ENCODE results near the gene SLC12A9.
"Not testable (repeated sequence)": the region's sequence is repeated elsewhere in the genome, so short reads cannot be mapped to it uniquely, and the experiment has no call there.

SLC12A9 gene, protein sequence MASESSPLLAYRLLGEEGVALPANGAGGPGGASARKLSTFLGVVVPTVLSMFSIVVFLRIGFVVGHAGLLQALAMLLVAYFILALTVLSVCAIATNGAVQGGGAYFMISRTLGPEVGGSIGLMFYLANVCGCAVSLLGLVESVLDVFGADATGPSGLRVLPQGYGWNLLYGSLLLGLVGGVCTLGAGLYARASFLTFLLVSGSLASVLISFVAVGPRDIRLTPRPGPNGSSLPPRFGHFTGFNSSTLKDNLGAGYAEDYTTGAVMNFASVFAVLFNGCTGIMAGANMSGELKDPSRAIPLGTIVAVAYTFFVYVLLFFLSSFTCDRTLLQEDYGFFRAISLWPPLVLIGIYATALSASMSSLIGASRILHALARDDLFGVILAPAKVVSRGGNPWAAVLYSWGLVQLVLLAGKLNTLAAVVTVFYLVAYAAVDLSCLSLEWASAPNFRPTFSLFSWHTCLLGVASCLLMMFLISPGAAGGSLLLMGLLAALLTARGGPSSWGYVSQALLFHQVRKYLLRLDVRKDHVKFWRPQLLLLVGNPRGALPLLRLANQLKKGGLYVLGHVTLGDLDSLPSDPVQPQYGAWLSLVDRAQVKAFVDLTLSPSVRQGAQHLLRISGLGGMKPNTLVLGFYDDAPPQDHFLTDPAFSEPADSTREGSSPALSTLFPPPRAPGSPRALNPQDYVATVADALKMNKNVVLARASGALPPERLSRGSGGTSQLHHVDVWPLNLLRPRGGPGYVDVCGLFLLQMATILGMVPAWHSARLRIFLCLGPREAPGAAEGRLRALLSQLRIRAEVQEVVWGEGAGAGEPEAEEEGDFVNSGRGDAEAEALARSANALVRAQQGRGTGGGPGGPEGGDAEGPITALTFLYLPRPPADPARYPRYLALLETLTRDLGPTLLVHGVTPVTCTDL

DNA sequence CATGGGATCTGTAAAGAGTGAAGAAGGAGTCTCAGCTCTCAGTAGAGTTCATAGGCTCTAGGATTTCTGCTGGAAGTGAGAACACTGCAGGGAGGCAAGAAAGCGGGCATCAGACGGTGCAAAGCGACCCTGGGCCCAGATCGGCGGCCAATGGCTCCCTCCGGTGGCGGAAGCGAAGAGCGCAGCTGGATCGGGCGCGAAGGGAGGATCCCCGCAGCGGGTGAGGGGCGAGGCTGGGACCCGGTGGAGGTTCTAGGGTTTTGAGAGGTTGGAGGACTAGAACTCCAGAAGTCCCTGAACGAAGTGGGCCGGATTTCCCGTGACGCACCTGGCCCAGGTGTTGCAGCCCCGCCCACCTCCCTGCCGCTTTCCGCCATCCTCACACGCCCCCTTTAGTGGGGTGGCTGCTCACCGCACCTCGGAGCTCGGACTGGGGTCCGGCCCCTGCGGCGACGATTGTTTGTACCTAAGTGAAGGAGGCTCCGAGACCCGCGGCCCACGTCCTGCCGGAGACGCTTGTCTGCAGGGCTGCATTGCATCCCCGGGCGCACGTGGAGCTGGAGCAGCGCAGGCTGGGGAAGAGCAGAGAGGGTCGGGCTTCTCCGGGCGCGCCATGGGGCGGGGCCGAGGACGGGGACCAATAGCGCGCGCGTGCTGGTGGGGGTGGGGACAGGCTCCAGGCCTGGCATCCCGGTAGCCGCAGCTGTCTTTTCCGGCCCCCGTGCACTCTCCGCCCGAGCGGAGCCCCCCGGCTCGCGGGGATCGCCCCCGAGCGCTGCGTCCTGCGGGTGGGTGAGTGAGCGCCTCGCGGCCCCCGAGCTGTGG lies at the start of gene SLC12A9:
TSS of gene SLC12A9 (plus strand) at position 666 of the 825 bp plus-strand sequence. CDS start 1,485 bp downstream, outside the sequence.
- DNase-seq: peak in 55 of 56 donors; percentile 42 to 92 (median 81)

DNA sequence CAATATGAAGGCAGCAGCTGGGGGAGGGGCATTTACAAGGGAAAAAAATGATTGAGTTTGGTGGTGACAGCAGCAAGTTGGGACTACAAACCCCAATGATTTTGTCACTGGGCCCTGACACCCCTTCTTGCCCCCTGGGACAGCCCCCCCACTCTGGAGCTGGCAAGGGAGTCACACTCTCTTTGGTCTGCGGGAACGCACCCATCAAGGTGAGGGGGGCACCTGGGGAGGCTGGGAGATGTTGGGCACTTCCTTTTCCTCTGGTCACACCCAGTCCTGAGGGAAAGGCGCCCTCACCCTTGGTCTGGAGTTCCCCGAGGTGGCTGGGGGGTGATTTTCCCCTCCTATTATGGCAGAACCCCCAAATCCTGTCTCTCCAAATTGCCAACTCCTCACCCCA lies 49.6 kb upstream of the SLC12A9 start:
- no peak for DNase-seq

DNA sequence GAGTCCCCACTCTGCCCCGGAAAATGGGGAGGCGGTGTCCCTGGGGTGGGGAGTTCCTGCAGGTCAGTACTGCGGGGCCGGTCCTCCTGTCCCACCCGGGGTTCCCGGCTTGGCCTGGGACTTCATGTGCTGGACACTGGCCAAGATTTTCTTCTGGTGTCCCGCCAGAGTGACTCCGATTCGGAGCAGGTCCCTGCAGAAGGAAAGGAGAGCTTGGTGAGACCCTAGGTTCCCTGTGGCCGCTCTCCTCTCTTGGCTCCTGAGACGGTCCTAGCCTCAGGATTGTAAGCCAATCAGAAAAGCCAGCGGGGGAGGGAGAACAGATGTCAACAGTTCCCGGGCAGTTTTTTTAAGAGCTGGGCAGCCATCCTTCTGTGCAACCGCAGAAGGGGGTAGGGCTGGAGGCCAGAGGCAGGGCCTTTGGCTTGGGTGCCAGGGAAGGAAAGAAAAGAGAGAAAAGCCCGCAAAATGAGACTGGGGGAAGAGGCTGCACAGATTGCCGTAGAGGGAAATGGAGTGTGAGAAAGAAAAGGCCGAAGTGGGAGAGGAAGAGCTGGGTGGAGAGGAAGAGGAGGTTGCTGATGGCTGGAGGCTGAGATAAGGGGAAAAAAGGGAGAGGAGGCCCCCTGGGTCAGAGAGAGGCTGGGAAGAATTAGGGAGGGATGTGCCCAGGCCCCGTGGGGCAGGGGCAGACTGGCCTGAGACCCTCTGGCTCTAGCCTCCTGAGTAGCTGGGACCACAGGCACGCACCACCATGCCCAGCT lies 48.9 kb upstream of the SLC12A9 start:
- peak in 51 of 56 donors; percentile 3 to 82 (median 42) for DNase-seq

DNA sequence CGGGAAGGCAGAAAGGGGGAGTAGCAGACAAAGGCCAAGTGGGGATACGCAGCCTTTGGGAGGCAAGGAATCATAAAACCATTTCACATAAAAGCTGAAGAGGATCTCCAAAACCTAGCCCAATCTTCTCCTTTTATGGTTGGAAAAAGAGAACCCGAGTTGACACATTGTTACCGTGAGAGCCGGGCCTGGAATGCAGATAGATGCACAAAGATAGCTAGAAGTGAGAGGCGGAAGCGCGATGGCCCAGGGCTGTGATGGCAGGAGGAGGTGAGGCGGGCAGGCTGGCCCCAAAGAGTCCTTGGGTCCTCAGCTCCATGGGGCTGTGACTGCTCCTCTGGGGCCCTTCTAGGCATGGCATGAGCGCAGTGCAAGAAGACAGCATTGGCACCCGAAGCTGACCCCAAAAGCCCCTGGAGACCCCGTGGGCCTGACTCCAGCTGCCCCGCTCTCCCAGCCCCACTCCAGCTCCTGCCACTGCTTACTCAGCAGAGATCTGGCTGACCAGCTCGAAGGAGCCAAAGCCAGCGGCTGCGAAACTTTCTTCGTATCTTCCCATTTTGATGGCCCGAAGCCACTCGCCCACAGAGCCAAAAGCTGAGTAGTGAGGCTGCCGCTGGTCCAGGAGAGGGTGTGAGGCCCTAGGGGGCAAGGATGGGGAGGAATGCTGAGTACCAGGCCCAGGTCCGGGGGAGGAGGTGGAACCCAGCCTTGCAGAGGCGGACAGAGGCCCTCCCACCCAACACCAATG lies 47.7 kb upstream of the SLC12A9 start:
- DNase-seq: no peak

DNA sequence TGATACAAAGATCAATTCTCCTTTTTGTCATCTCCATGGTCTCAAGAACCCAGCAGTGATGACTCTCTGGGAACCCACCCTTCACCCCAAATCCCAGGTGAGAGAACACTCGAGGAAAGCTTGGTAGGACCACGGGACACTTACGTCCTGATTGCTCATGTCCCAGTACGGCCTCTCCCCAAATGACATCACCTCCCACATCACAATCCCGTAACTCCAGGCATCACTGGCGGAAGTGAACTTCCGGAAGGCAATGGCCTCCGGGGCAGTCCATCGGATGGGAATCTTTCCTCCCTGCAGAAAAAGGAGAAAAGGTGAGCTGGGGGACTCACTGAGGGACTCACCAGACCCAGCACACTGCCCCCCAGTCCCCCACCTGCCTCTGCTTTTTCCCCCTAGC lies 46.2 kb upstream of the SLC12A9 start:
- no peak for DNase-seq

DNA sequence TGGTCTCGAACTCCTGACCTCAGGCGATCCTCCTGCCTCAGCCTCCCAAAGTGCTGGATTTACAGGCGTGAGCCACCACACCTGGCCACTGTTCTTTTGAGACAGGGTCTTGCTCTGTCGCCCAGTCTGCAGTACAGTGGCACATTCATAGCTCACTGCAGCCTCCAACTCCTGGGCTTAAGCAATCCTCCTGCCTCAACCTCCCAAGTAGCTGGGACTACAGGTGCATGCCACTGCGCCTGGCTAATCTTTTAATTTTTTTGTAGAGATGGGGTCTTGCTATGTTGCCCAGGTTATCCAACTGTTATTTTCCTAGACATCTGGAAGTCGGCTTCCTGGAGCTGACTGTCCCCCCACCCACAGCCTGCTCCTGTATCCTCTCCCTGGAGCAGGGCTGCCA lies 45.6 kb upstream of the SLC12A9 start:
- DNase-seq: not testable (repeated sequence)

DNA sequence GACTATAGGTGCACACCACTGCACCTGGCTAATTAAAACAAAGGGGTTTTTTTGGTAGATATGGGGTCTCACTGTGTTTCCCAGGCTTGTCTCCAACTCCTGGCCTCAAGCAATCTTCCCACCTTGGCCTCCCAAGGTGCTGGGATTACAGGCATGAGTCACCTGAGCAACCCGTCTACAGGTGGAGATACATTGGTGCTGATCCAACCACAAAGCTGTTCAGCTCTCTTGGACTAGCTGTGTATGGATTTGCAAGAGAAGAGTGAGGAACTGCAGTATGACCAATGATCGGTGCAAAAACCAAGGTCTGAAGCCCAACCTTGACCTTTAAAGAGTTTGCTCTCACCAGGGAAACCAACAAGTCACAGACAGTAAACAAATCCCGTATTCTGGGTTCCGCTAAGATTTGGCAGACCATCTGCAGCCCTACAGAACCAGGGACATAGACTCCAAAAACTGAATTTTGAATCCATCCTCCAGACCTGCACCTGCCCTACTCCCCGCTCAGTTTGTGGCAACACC lies 44.1 kb upstream of the SLC12A9 start:
- DNase-seq: no peak

DNA sequence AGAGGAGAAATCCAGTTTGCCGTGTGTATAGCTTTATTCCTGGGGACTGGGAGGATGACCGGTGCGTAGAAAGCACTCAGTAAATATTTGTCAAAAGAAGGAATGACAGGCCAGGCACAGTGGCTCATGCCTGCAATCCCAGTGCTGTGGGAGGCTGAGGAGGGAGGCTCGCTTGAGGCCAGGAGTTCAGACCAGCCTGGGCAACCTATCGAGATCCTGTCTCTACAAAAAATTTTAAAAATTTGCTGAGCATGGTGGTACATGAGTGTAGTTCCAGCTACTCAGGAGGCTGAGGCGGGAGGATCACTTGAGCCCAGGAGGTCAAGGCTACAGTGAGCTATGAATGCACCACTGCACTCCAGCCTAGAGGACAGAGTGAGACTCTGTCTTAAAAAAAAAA lies 41.0 kb upstream of the SLC12A9 start:
- no peak for DNase-seq

DNA sequence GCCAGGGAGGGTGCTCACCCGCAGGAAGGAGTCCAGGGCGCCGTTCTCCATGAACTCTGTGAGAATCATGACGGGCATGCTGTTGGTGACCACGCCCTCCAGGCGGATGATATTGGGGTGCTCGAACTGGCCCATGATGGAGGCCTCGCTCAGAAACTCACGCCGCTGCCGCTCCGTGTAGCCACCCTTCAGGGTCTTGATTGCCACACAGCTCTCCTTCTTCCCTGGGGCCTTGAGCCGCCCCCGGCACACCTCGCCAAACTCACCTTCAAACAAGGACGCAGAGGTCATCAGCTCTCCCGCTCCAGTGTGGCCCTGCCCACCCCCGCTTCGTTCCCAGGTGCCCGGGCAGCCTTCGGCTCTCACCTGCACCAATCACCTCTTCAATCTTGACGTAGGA lies 39.8 kb upstream of the SLC12A9 start:
- no peak for DNase-seq

DNA sequence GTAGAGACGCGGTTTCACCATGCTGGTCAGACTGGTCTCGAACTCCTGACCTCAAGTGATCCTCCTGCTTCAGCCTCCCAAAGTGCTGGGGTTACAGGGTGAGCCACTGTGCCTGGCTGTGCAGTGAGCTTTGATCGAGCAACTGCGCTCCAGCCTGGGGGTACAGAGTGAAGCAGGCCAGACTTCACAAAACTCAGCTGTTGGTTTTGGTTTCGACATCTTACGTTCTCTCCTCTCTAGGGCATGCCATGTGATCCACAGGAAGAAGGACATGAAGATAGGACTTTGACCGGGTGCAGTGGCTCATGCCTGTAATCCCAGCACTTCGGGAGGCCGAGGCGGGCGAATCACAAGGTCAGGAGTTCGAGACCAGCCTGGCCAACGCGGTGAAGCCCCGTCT lies 36.0 kb upstream of the SLC12A9 start:
- DNase-seq: not testable (repeated sequence)

DNA sequence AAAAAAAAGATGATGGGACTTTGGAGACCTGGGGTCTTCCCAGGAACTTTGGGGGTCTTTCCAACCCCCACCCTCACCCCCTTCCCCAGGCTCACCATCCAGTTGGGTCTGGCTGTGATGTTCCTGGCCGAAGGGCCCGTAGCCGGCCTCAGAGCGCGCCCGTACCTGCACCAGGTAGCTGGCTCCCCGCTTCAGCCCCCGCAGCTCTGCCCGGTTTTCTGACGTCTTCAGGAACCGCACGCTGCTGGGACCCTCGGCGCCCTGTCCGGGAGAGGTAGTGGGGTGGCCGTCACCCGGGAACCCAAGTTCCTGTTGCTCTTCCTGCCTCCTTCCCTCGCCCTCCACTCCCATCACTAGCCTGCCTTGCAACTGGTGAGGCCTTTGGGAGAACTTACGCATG lies 35.4 kb upstream of the SLC12A9 start:
- no peak for DNase-seq

DNA sequence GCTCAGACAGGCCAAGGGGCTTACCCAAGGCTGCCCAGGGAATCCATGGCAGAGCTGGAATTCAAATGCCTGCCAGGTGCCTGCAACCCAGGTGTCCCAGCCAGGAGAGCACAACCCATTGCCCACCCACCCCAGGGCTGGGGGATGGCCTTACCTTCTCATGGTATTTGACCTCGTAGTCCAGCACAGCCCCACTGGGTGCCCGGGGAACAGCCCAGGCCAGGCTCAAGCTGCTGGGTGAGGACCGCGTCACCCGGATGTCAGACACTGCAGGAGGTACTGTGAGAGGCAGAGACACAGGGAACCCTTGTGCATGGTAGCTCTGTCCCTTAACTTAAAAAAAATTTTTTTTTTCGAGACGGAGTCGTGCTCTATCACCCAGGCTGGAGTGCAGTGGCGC lies 34.1 kb upstream of the SLC12A9 start:
- DNase-seq: no peak

DNA sequence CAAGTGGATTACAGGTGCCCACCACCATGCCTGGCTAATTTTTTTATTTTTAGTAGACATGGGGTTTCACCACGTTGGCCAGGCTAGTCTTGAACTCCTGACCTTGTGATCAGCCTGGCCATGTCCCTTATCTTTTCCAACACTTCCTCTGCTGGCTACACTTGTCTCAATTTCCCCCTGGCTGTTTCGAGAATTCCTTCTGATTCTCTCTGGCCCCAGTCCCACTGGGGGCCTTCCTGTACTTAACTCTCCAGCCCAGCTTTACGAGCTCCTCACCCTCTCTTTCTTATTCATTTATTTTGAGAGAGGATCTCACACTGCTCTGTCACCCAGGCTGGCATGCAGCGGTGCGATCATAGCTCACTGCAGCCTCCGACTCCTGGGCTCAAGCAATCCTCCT lies 33.7 kb upstream of the SLC12A9 start:
- DNase-seq: no peak

DNA sequence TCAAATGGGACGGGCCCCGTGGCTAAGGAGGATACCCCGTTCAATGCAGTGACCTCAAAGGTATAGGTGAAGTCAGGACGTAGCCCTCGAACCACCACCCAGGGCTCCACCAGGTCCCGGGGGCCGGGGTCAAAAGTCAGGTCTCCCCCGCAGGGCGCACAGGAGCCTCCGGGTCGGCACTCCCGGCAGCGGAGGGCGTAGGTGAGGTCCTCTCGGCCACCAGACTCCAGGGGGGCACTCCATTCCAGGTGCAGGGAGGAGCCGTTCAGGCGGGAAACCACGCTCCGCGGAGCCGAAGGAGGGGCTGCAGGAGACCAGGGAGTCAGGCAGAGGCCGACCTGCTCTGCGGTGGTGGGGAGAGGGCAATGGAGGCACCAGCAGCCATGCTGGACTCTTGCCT lies 32.9 kb upstream of the SLC12A9 start:
- DNase-seq: no peak

DNA sequence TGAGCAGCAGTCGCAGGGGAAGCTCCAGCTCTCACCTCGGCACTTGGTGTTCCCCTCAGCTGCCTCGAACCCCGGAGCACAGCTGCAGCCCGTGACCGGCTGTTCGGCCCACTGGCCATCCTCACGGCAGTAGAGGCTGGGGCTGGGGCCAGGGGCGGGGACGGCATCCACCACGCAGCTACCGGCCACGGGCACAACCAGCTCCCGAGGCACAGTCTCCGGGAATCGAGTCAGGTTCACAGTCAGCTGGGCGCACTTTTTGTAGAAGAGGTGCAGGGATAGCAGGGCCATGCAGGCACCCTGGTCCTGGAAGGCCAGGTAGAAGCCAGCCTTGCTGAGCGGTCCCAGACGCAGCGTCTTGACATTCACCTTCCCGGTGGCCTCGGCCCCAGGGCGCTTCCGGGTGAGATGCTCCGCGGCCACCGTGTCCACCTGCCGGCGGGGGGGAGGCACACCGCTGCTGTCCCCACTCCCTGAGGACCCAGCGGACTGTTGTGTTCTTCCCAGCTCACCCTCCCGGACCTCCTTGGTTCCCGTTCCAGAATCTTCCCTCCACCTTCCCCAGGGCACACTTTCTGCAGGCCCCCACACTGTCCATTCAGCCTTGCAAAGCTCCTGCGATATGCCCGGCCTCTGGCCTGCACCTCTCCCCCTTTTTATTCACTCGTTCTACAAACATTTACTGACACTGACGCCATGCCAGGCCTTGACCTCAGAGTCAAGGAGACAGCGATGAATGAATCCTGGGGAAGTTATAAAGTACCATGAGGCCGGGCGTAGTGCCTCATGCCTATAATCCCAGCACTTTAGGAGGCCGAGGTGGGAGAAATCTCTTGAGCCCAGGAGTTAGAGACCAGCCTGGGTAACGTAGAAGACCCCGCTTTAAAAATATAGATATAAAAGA lies 30.0 kb upstream of the SLC12A9 start:
- no peak for DNase-seq

DNA sequence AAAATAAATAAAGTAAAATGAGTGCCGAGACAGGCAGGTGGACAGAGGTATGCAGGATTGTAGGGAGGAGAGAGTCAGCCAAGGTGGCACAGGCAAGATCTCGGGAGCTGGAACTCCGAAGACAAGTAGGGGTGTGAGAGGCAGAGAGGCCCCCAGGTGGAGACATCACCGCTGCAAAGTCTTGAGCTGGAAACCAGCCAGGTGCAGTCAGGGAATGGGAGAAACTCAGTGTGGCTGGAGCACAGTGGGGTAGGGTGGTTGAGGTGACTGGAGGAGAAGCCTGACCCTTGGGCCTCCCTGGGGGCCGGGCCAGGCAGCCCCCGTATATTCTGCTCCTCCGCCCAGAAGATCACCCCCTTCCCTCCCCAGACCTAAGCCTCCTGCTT lies 29.4 kb upstream of the SLC12A9 start:
- no peak for DNase-seq

DNA sequence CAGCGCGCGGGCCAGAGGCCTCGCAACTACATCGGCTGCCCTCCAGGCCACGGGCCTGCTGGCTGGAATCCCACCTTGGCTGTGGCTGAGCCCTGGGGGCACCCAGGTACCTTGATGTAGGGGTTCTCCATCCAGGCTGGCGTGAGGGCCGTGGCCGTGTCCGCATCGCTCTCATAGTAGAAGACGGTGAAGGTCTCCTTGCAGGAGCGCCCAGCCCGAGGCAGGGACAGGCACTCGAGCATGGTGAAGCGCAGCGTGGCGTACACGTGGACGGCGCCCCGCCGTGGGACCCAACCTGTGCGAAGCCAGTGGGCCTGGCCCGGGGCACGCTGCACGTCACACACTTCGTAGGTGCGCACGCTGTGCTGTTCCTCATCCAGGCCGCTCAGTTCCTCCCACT lies 29.0 kb upstream of the SLC12A9 start:
- no peak for DNase-seq

DNA sequence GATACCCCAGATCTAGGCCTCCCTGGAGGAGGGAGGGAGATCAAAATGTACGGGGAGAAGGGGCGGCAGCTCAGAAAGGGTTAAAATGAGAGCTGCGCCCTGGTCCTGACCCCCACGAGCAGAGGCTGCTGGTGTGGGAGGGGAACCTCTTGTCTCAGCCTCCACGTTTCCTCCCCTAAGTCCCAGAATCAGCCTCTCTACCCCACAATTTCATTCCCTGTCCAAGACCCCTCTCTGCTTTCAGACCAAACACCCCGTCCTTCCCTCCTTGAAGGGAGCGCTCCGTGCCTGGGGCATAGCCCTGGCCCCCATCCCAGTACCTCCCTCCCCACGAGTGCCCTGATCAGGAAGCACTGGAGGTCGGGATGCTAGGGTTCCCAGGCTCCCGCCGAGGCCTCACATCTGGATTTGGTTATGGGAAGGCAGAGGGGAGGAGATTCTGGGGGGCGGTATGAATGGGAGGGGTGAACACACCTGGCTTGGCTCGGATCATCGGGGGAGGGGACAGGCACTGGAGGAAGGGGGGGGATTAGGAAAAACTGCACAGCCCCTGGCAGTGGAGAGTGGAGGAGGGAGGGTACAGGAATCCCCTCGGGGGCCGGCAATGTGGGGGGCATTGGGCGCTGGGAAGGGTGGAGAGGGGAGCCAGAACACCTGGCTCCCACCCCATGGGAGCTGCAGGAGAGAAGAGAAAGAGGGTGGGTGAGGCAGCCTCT lies 27.9 kb upstream of the SLC12A9 start:
- DNase-seq: no peak
